GM12878 (cell line): ENCODE measurements around the gene RNASEH2B.

Experiments
- CTCF ChIP-seq, 3 experiments: IDR thresholded peaks in 2 of 3; conservative IDR thresholded peaks in 1 of 3; 2 replicates each; pipeline ENCODE4 v1.5.1; 2011; ENCODE audit warnings: low read depth in 3 of 3, low read length in 3 of 3, mild to moderate bottlenecking in 3 of 3, control low read depth in 2 of 3, moderate library complexity in 2 of 3, inconsistent platforms in 1 of 3, mixed read lengths in 1 of 3; ENCODE audit not compliant: control insufficient read depth in 2 of 3, insufficient read depth in 1 of 3; ENCODE audit errors: extremely low read depth in 1 of 3
- ESRRA ChIP-seq: IDR thresholded peaks from 2 replicates; pipeline ENCODE4 v1.6.1; 2012; ENCODE audit warnings: mild to moderate bottlenecking, low read length, improper control_type of control experiment
- MTA2 ChIP-seq: fragments of 450-650 bp; IDR thresholded peaks from 2 replicates; pipeline ENCODE4 v1.6.1; 2016; ENCODE audit warnings: low read depth, mild to moderate bottlenecking, moderate library complexity

GRCh38 chr13:50993371-50993770, 83.8 kb downstream of the RNASEH2B start:
- TF ChIP-seq ESRRA (no peak), MTA2 (no peak), CTCF (IDR thresholded peaks at IDR 0.05 in 2 of 3, conservative IDR thresholded peaks at IDR 0.05 in 1 of 3; ENCODE audit: control insufficient read depth in 2 of 3, extremely low read depth in 1 of 3, insufficient read depth in 1 of 3, low read depth in 3 of 3, low read length in 3 of 3) (no peak)
